MM.1S (cell line): Measurements from ENCODE around the gene MGAT5.

ENCODE experiments used
- CTCF ChIP-seq: fragments of 300-600 bp; sonication (generic); IDR thresholded peaks from 2 replicates; pipeline ENCODE4 v1.5.1; 2016; ENCODE audit warnings: antibody characterized with exemption, low read length, mixed read lengths
- EZH2 ChIP-seq: fragments of 300-600 bp; sonication (generic); optimal IDR thresholded peaks from 2 replicates; pipeline ENCODE3; 2017; ENCODE audit warnings: low read depth, mild to moderate bottlenecking, antibody characterized with exemption, low read length, mixed read lengths
- EZH2phosphoT487 ChIP-seq: fragments of 300-600 bp; sonication (generic); IDR thresholded peaks from 2 replicates; pipeline ENCODE4 v1.6.1; 2018; ENCODE audit warnings: antibody characterized with exemption, low read length

GRCh38 chr2:134327367-134327766 lies 73.5 kb downstream of the MGAT5 start:
- no peak for TF ChIP-seq EZH2
- TF ChIP-seq CTCF, result no peak
- TF ChIP-seq EZH2phosphoT487, result no peak
